HepG2 (cell line): ENCODE results near the gene TENT4B. TPM values are rescaled to one million over a fixed set of nuclear protein-coding genes. Genes with fewer than 3 reads are reported as not detected.

Experiments
- ARNT ChIP-seq: fragments of 450-650 bp; IDR thresholded peaks from 2 replicates; pipeline ENCODE4 v1.6.1; 2017
- ASH2L ChIP-seq: fragments of 300-600, 200-600 bp; sonication (generic); IDR thresholded peaks from 2 replicates; pipeline ENCODE4 v1.7.0; 2017; ENCODE audit warnings: low read depth, mild to moderate bottlenecking, moderate library complexity, mixed read lengths, low read length; ENCODE audit not compliant: insufficient read length
- ATF7 ChIP-seq, 2 experiments: fragments of 450-650 bp in 1 of 2; sonication (generic) in 1 of 2; formaldehyde crosslinking in 1 of 2; IDR thresholded peaks; 2 replicates each; pipeline versions ENCODE4 v1.4.0 to v1.6.1; 2016 to 2020; ENCODE audit warnings: antibody characterized with exemption in 1 of 2, mild to moderate bottlenecking in 1 of 2, missing genetic modification reagents in 1 of 2
- KLF13 ChIP-seq: sonication (generic); formaldehyde crosslinking; IDR thresholded peaks from 2 replicates; pipeline ENCODE4 v1.4.0; 2020; ENCODE audit warnings: mild to moderate bottlenecking, missing genetic modification reagents
- MXI1 ChIP-seq: IDR thresholded peaks from 3 replicates; pipeline ENCODE4 v1.6.1; 2012; ENCODE audit warnings: low read depth, low read length, inconsistent platforms, borderline replicate concordance
- NFE2L1 ChIP-seq: sonication (generic); formaldehyde crosslinking; IDR thresholded peaks from 2 replicates; pipeline ENCODE4 v1.4.0; 2020; ENCODE audit warnings: missing genetic modification reagents, mild to moderate bottlenecking, borderline replicate concordance
- NONO ChIP-seq, 2 experiments: fragments of 450-650 bp in 1 of 2; sonication (generic) in 1 of 2; formaldehyde crosslinking in 1 of 2; IDR thresholded peaks in 1 of 2; conservative IDR thresholded peaks in 1 of 2; 2 replicates each; pipeline versions ENCODE4 v1.6.1 to v1.8.0; 2017 to 2022; ENCODE audit warnings: mild to moderate bottlenecking in 1 of 2, missing genetic modification reagents in 1 of 2, moderate library complexity in 1 of 2
- RNF2 ChIP-seq: fragments of 450-650 bp; conservative IDR thresholded peaks from 2 replicates; pipeline ENCODE4 v1.6.1; 2016; ENCODE audit warnings: low read depth
- ZNF563 ChIP-seq: sonication (generic); formaldehyde crosslinking; IDR thresholded peaks from 2 replicates; pipeline ENCODE4 v1.8.0; 2022; ENCODE audit warnings: mild to moderate bottlenecking, moderate library complexity, missing genetic modification reagents
- polyA plus RNA-seq, 8 experiments: library from polyadenylated mRNA; depleted of rRNA in 3 of 8; stranded (reverse) in 7 of 8; unstranded in 1 of 8; fragments of >200 nt; fragmentation: Illumina TruSeq in 4 of 8; extraction: Trizol in 4 of 8; gene quantifications; 2 replicates each; pipeline versions ENCODE4 v1.2.1 to v1.2.3, GENCODE V29; 2011 to 2016; ENCODE audit warnings: low read depth in 4 of 8, missing spikeins in 1 of 8, mixed read lengths in 1 of 8; ENCODE audit not compliant: insufficient read depth in 1 of 8
- total RNA-seq, 5 experiments: library from RNA; depleted of rRNA; stranded (reverse); fragments of >200 nt; fragmentation: Illumina TruSeq; extraction: Trizol; gene quantifications; 2 replicates each; pipeline ENCODE4 v1.2.3, GENCODE V29; 2016; ENCODE audit warnings: low read depth in 1 of 5
- TF ChIP-seq, protein P1 (sequence below): sonication (generic); formaldehyde crosslinking; IDR thresholded peaks from 2 replicates; pipeline ENCODE4 v1.5.1; 2020; ENCODE audit warnings: missing genetic modification reagents, mild to moderate bottlenecking, borderline replicate concordance
- TF ChIP-seq, protein P2 (sequence below): sonication (generic); formaldehyde crosslinking; IDR thresholded peaks from 2 replicates; pipeline ENCODE4 v1.4.0; 2020; ENCODE audit warnings: mild to moderate bottlenecking, missing genetic modification reagents

TENT4B gene
- total and polyA plus RNA-seq, 2 of the 13 experiments (the other 11 are each of a cell fraction or from before 2014, with no cell fraction given): 15.0 to 32.8 TPM

- TF ChIP-seq ASH2L: peak; percentile 89
- TF ChIP-seq MXI1: peak; percentile 67; the same call in 2 of the 3 replicates
- 0 out of 2 replicates have a peak, but pooled peaks have one; percentile 45 for TF ChIP-seq RNF2
- TF ChIP-seq, protein P1, sequence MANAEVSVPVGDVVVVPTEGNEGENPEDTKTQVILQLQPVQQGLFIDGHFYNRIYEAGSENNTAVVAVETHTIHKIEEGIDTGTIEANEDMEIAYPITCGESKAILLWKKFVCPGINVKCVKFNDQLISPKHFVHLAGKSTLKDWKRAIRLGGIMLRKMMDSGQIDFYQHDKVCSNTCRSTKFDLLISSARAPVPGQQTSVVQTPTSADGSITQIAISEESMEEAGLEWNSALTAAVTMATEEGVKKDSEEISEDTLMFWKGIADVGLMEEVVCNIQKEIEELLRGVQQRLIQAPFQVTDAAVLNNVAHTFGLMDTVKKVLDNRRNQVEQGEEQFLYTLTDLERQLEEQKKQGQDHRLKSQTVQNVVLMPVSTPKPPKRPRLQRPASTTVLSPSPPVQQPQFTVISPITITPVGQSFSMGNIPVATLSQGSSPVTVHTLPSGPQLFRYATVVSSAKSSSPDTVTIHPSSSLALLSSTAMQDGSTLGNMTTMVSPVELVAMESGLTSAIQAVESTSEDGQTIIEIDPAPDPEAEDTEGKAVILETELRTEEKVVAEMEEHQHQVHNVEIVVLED (CRISPR knock-in tag): peak; percentile 89
- TF ChIP-seq ZNF563: peak; percentile 90
- TF ChIP-seq ARNT: no peak
- TF ChIP-seq KLF13 (CRISPR knock-in tag): peak; percentile 92; the same call in 1 of the 2 replicates
- no peak for TF ChIP-seq NFE2L1
- TF ChIP-seq NONO (IDR thresholded peaks at IDR 0.05): no peak
- TF ChIP-seq NONO (CRISPR knock-in tag; conservative IDR thresholded peaks at IDR 0.05): peak; percentile 61; the same call in 1 of the 2 replicates
- TF ChIP-seq, protein P2, sequence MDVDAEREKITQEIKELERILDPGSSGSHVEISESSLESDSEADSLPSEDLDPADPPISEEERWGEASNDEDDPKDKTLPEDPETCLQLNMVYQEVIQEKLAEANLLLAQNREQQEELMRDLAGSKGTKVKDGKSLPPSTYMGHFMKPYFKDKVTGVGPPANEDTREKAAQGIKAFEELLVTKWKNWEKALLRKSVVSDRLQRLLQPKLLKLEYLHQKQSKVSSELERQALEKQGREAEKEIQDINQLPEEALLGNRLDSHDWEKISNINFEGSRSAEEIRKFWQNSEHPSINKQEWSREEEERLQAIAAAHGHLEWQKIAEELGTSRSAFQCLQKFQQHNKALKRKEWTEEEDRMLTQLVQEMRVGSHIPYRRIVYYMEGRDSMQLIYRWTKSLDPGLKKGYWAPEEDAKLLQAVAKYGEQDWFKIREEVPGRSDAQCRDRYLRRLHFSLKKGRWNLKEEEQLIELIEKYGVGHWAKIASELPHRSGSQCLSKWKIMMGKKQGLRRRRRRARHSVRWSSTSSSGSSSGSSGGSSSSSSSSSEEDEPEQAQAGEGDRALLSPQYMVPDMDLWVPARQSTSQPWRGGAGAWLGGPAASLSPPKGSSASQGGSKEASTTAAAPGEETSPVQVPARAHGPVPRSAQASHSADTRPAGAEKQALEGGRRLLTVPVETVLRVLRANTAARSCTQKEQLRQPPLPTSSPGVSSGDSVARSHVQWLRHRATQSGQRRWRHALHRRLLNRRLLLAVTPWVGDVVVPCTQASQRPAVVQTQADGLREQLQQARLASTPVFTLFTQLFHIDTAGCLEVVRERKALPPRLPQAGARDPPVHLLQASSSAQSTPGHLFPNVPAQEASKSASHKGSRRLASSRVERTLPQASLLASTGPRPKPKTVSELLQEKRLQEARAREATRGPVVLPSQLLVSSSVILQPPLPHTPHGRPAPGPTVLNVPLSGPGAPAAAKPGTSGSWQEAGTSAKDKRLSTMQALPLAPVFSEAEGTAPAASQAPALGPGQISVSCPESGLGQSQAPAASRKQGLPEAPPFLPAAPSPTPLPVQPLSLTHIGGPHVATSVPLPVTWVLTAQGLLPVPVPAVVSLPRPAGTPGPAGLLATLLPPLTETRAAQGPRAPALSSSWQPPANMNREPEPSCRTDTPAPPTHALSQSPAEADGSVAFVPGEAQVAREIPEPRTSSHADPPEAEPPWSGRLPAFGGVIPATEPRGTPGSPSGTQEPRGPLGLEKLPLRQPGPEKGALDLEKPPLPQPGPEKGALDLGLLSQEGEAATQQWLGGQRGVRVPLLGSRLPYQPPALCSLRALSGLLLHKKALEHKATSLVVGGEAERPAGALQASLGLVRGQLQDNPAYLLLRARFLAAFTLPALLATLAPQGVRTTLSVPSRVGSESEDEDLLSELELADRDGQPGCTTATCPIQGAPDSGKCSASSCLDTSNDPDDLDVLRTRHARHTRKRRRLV: 0 out of 2 replicates have a peak, but pooled peaks have one; percentile 62
- TF ChIP-seq ATF7 (IDR thresholded peaks at IDR 0.05): no peak
- 0 out of 2 replicates have a peak, but pooled peaks have one; percentile 37 for TF ChIP-seq ATF7 (CRISPR knock-in tag; IDR thresholded peaks at IDR 0.05)
These were observed at the start of gene TENT4B (continued) for GRCh38 chr16:50152807-50153595.
